ENCODE measurements around the gene XCL2. TPM values are rescaled to one million over a fixed set of nuclear protein-coding genes. Genes with fewer than 3 reads are reported as not detected.

The XCL2 gene
- total RNA-seq, 1 donor from 2014 or later, result not detected

DNA sequence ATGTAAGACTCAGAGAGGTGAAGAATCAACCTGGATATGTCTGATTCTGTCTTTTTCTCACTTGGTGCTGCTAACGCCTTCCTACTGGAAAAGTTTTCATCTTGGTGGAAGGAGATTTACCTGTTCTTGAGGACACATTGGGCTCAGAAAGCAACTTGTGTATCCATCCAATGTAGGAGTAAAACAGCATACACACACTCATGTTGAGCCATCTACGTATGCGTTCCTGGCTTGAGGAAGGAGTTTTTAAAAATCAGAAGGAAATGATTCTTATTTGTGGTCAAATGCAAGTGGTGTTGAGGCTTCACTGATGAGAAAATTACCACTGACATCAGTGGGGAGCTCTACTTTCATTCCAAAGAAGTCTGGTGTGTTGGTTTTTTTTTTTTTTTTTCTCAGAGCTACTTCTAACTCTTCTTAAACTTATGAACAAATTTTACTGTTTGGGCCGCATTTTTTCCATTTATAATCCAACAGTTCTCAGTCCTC is 25.6 kb downstream of the XCL2 start:
- DNase-seq (ENCODE audit: low read depth), result no peak

DNA sequence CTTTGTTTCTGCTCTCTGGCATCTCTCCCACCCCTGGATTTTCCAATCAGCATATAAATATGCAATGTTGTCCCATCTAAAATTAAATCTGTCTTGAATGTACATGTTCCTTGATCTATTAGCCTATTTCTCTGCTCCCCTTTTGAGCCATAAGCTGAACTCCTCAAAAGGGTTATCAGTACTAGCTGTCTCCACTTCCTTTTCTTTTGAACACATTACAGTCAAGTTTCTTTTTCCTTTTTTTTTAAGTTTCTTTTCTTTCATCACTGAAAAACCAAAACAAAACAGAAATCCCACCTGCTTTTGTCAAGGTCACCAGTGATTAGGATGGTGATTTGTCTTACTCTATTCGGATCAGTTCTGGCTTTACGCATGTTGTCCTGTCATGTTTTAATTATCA is 29.3 kb downstream of the XCL2 start:
- no peak for DNase-seq (ENCODE audit: low read depth)

DNA sequence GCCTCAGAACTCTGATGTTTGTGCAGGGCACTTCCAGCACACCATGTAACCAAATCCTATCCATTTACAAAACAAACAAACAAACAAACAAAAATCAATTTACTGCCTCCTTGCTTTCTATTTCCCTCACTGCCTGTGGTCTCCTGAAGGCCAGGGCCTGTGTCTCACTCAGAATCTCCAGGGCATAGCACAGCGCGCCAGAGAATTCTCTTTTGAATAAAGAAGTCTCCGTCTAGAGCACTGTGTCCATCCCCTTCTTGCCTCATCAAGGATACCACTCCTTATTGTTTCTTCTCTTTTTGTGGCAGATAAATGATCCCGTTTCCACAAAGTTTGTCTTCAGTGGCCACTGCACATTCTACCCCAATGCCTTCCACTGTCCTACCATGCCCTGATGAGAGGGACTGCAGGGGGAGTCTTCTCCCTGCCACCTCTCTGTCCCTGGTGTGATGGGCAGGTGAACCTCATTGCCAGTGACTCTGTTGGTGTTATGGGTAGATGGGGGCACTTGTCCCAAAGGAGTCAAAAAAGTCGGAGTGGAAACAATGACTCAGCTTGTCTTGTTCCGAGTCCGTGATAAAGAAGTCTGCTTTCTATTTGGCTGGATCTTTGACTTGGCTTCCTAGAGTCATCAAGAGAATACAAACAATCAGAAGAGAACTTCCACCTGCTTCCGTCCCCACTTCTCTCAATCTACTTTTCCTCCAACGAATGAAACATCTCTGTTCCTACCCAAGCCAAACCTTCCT is 30.0 kb downstream of the XCL2 start:
- no peak for DNase-seq (ENCODE audit: low read depth)

DNA sequence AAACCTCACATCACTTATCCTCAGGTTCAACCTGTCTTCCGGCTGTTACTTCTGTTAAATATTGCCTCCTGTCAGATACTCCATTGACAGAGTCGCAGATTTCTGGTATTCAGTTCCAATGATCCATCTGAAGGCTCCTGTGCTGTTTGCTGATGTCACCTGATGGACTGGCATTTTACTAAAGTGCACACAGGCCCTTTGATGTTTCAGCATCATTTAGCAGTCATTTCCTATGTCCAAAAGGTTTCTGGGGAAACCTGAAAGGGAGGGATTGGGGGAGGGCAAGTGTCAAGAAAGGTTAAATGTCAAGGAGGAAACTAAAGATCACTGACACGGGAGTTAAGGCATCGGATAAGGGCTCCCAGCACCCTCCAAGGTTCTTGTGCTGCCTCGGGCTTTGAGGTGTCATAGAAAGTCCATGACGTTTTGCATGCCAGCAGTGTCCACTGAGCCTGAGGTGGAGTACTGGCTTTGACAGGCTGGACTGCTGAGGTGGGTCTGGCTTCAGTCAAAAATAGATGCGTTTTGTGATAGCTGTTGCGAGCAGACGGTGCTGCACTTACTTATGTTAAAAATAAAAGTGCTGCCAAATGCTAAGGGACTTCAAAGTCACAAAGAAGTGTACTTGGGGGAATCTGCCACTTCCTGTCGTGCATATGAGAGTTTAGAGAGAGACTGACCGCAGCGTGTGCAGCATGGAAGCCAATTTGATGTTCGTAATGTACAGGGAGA is 30.8 kb downstream of the XCL2 start:
- DNase-seq (ENCODE audit: low read depth), result no peak

DNA sequence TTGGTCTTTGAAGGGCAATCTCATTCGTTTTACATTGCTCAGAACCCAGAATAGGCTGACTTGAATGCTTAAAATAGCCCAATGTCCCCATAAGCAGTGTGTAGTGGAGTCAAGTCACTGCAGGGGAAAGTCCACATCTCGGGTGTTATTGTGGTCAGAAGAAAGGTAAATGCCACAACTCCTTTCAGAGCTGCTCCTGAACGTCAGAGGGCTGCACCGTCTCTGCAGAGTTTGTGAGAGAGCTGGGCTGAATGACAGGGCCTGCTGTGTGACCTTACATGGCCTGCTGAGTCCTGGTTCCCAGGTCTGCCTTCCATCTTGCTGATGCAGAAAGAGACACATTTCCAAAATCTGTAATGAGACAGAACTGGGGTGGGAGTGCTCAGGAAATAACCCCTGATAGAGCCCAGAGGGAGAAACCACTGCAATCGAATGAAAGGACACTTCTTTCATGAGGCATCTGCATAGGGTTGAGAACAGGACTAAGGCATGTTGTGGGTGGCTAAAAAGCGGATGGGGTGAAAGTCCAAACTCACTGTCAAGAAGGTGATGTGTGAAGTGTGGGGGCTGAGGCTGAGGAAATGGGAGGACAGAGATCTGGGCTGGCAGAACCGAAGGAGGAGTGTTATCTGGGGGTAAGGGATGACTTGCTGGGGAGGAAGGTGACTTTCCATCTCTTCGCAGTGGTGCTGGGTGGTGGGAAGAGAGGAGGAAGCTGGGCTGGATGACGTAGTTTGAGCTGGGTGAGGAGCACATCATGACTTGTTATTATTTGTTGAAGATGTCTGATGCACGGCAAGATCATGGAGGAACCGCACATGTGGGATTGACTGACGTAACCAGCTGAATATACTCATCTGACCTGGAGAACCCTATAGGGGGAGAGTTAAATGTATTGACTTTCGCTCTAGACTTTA is 33.7 kb downstream of the XCL2 start:
- DNase-seq (ENCODE audit: low read depth), result peak; percentile 77

DNA sequence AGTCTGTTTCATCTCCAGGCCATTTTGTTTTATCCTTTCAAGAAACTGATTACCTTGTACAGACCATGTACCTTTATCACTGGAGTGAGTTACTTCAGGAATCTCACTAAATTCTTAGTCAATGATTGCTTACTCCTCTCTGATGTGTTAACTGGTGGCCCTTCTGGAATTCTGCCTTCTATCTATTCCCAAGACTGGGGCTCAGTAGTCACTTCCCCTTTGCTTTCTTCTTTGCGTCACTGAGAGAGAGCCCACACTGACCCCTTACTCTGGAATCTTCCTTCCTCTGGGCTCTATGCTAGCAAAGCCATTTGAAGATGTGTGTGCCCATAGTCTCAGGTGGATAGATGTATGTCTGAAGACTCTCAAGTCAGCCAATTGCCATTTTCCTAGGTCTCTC is 34.6 kb downstream of the XCL2 start:
- no peak for DNase-seq (ENCODE audit: low read depth)

DNA sequence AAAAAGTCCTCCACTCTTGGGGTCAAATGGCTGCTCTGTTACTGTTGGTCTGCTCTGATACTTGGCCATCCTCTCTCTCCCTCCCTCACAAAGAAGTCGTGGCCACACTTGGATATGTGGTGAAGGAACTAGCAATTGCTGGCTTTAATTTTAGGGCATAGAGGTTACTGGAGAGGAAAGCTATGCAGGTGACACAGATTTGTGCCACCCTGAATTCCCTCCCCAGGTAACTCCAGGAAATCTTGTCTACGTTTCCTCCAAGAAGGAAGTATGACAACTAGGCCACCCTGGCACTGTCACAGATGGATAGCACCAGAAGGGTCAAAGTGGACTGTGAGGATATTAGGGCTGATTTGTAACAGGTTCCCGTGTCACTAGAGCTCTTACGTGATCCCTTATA is 36.0 kb downstream of the XCL2 start:
- DNase-seq (ENCODE audit: low read depth), result no peak

DNA sequence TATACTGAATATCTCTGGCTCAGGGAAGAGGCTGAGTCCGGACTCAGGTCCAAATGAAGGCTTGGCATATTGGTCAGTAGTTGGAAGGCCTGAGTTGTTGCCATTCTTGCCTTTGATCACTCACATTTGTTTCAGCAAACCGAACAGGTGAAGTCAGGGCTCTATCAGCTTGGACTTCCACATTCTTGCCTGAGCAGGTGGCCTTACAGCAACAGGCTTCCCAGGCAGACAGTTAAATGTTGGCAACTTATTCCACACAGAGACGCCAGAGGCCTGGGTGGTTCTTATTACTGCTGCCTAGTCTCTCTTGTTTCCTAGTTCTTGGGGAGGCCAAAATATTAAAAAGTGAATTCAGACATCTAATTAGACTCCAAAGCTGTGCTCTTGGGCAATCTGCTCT is 36.6 kb downstream of the XCL2 start:
- DNase-seq (ENCODE audit: low read depth), result peak; percentile 68

DNA sequence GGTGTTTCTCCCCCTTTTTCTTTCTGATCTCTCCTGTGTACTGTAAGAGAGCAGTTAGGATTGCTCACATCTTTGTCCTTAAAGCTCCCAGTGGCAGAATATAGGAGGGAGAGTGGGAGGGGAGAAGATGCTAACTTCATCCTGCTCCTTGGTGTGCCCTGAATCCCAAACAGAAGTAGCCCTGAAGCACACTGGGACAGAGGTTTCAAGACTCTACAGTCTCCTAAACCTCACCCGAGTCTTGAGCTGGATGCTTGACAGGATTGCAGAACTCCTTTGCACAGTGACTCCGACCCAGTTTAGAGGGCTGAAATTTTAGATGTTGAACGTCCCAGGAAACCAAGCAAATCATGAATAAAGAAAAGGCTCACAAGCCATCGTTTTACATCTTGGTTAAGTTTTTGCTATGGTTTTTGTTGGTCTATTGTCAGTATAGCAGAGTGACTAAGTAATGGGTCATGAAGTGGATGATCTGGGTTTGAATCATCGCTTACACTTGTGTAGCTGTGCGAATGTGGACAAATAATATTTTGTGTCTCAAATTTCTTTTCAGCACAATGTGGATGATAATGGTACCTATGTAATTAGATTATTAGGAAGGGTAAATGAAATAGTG is 37.5 kb downstream of the XCL2 start:
- no peak for DNase-seq (ENCODE audit: low read depth)

DNA sequence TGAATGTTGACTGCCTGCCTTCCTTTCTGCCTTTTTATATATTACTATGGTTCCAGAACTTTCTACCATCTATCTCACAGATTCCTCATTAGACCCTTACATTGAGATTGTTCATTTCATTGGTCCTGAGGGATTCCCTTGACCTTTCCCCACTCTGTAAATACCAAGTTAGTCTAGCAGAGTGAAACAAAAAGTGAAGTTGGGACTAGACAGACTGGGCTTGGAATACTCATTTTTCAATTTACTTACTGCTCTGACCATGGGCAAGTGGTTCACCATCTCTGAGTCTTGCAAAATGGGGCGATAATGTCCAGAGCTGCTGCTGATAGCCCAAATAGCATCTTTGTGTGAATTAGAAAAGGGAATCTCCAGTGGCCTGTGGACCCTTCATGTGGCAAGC is 38.8 kb downstream of the XCL2 start:
- no peak for DNase-seq (ENCODE audit: low read depth)

DNA sequence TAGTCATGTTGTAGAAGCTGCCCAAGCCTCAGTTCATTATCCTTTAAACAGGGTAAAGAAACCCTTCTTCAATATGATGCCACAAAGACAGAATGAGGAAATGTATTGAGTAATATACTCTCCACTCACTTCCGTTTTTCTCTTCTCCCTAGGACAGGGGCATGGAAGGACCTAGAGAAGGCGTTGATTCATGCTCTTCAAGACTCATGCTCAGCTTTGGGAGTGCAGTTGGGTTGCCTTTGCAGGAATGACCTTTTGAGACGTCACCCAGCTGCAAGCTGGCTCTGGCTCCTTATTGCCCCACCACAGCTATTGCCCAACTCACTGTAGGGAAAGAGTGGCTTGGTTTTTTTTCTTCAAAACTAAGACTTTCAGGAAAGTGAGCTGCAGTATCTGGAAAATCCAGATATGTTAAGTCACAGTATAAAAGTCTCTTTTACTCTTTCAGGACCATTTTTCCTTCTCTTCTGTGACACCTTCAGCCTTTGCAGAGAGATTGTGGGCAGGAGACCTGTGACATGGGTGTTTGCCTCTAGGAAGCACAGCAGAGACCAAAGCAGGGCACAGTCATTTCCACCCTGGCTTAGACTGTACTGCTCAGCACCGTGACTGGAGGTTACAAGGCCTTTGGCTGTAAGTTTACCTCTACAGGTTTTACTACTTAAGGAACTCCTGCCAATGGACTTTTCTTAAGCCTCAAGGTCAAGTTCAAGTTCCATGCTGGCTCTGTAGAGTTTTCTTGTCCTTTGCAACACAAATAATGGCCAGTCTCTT is 39.5 kb downstream of the XCL2 start:
- DNase-seq (ENCODE audit: low read depth), result no peak

DNA sequence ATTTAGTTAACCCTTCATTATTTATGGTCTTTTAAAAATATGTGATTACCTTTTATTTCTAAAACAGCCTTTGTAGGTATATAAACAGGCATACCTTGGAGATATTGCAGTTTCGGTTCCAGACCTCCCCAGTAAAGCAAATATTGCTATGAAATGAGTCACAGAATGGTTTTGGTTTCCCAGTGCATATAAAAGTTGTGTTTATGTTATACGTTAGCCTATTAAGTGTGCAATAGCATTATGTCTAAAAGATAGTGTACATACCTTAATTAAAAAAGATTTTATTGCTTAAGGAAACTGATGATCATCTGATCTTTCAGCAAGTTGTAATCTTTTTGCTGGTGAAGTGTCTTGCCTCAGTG is 44.1 kb downstream of the XCL2 start:
- DNase-seq (ENCODE audit: low read depth), result no peak

DNA sequence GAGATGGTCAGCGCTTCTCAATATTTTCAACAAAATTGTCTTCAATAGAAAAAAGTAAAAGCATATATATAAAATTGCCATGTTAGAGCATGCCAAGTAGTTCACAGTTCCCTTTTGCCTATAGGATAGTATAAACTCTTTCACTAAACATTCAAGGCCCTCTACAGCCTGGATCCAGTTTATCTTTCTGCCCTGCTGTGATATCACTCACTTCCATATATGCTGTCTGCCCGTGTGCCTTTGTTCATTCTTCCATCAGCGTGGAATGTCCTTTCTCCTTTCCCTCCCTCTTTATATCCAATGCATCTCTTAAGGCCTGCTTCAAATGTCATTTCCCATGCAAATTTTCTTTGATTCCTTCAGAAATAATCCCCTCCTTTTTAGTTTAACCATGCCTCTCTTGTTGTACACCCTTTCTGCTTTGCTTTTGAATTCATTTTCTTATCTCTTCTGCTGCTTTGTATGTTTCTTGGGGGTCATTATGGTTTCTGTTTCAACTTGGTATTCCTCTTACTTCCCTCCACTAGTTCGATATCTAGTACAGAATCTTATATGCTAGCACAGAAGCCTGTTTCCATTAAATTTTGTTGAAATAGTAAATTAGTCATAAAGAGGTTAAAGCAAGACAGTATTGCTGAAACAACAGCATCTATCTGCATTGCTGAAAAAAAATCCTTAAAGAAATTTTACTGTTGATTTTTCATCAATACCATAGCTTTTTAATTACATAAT is 44.7 kb downstream of the XCL2 start:
- no peak for DNase-seq (ENCODE audit: low read depth)

DNA sequence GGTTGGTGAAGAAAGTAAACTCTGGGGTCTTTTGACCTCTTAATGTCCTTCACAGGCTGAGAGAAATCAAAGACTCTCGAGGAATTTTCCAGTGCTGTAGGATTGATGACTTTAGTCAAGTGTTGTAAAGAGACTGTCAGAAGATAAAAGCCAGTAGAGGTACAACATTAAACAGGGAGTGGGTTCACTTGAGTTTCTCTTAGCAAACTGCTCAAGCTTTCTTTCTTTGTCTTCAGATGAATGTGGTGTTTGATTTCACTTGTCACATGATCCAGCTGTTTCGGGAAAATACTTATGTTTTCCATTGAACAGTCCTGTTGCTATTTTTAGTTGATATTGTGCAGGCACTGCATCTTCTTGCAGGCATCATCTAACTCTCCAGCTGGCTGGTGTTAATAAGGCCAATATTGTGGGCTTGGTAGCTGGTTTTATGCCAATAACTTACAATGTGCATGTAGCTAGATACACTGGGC is 45.6 kb downstream of the XCL2 start:
- DNase-seq (ENCODE audit: low read depth), result peak; percentile 85

DNA sequence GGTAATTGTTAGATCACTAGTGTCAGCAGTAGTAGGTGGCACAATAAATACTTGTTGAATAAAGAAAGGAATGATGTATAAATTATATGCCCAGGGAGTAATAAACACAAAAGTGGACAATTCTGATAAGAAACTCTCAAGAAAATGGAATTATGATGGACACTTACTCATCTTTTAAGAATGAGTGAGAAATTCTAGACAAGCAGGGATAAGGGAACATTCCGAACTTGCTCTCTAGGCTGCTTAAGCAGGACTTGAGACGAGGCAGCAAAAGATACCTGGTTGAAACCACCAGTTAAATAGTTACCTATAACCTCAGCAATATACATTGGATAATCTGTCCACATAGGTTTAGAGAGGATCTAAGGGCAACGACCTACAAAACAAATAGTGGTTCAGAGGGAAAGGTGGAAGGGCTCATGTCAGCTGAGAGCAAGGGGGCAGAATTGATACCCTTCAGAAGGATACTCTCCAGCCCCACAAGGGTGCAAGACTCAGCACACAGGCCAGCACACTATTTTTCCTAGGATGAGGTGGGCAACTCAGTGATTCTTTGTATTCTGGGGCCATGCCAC is 46.3 kb downstream of the XCL2 start:
- DNase-seq (ENCODE audit: low read depth), result no peak

DNA sequence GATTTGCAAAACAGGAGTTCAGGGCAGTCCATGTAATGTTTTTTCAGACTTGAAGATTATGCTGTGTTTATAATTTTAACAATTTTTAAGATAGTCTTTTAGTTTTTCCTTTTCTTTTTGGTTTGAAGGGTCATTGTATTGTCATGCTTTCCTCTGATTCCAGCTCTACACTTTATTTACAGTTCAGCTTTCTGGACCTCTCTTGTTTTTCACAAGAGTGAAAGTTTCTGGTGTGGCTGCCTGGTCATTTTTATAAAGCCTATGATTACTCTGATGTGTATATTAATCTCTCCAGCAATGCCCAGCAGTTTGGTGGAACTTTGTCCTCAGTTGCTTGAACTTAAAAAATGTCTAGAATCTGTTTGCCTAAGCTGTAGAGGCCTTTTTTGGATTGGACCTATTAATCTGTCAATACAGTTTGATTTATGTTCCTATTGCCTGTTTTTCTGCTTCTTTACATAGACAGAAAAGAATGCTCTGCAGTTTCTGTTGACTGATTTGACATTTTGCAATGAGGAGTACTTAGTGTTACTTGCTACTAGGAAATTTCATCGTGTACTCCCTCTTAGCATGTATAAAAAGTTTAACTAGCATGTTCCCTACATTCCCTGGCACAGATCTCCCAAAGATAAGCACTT is 52.2 kb downstream of the XCL2 start:
- DNase-seq (ENCODE audit: low read depth), result no peak
